GM13977 (cell line): Measurements from ENCODE around the gene ENAH.
"Not testable (repeated sequence)": the region's sequence is repeated elsewhere in the genome, so short reads cannot be mapped to it uniquely, and the experiment has no call there.

Source experiments
- DNase-seq: peaks from one replicate; pipeline ENCODE4 v3.0.0; 2012; ENCODE audit warnings: low spot score
- CTCF ChIP-seq: IDR thresholded peaks from 2 replicates; pipeline ENCODE4 v1.5.1; 2012; ENCODE audit warnings: mild to moderate bottlenecking, control low read depth; ENCODE audit not compliant: insufficient read depth; ENCODE audit errors: extremely low read depth, missing control alignments
- in situ Hi-C: fragments of 300-500 bp; cut with MboI; formaldehyde crosslinking; loops from one replicate; pipeline ENCODE4 v1.12.0; 2022; ENCODE audit warnings: low sequenced_read_pairs, low pct_unique_long_range_greater_than_20kb, mixed read lengths, inconsistent platforms; ENCODE audit not compliant: unreplicated experiment

Gene ENAH

GRCh38 chr1:225695578-225696337 lies 42.8 kb upstream of the ENAH start:
- in situ Hi-C loops = no loop called here
- no peak for TF ChIP-seq CTCF
- DNase-seq = no peak

GRCh38 chr1:225694151-225694603 lies 41.3 kb upstream of the ENAH start:
- in situ Hi-C loops = no loop called here
- no peak for TF ChIP-seq CTCF
- DNase-seq = no peak

GRCh38 chr1:225693697-225694096 lies 40.8 kb upstream of the ENAH start:
- DNase-seq, in situ Hi-C loops: not testable (repeated sequence)

GRCh38 chr1:225693085-225693696 lies 40.3 kb upstream of the ENAH start:
- no peak for DNase-seq
- no peak for TF ChIP-seq CTCF
- in situ Hi-C loops = no loop called here

- no peak for TF ChIP-seq CTCF
- in situ Hi-C loops = no loop called here
- no peak for DNase-seq
Measured at GRCh38 chr1:225692517-225692879, 39.6 kb upstream of the ENAH start.

- DNase-seq = no peak
- in situ Hi-C loops = no loop called here
- TF ChIP-seq CTCF = no peak
Measured at GRCh38 chr1:225691861-225692516, 39.1 kb upstream of the ENAH start.

- no peak for DNase-seq
- in situ Hi-C loops = no loop called here
- no peak for TF ChIP-seq CTCF
Measured at GRCh38 chr1:225691377-225691776, 38.5 kb upstream of the ENAH start.
